Measurements from ENCODE around the gene GPC5. TPM values are rescaled to one million over a fixed set of nuclear protein-coding genes. Genes with fewer than 3 reads are reported as not detected.

The GPC5 gene
- total RNA-seq, 2 donors from 2014 or later: 0.83 to 1.3 TPM

DNA sequence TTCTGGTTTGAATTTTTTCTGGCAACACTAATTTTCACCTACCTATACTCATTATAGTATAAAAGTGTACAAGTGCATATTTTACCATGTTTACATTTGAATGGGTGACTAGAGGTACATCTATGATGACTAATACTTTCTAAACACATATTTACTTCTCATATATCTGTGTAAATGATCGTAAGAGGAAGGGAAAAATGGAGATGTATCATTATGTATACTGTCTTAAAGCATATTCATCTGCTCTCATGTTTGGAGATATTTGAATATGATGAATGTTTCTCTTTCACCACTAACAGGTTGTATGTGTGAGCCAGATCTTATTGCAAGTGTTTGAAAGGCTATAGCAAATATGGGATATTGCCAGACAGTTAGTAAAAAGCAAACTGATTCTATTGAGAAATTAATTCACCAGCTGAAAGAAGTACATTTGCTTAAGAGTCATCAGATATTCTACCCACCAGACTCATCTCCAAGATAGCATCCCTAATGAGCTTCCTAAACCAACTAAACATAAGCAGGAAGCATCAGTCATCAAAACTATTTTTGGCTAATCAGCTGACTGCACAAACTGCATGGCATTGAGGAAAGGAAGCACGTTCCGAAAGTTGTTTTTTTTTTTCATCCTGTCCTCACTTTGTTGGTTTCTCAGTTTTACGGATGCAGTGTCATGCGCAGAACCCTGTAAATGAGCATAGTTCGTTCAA is 738.2 kb downstream of the GPC5 start:
- H3K27ac ChIP-seq: no peak overlapping the region
- no peak overlapping the region for H3K4me3 ChIP-seq
- TF ChIP-seq, protein P1, sequence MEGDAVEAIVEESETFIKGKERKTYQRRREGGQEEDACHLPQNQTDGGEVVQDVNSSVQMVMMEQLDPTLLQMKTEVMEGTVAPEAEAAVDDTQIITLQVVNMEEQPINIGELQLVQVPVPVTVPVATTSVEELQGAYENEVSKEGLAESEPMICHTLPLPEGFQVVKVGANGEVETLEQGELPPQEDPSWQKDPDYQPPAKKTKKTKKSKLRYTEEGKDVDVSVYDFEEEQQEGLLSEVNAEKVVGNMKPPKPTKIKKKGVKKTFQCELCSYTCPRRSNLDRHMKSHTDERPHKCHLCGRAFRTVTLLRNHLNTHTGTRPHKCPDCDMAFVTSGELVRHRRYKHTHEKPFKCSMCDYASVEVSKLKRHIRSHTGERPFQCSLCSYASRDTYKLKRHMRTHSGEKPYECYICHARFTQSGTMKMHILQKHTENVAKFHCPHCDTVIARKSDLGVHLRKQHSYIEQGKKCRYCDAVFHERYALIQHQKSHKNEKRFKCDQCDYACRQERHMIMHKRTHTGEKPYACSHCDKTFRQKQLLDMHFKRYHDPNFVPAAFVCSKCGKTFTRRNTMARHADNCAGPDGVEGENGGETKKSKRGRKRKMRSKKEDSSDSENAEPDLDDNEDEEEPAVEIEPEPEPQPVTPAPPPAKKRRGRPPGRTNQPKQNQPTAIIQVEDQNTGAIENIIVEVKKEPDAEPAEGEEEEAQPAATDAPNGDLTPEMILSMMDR (IDR thresholded peaks at IDR 0.05): no peak
- DNase-seq (ENCODE audit: low spot score): no peak
- H3K36me3 ChIP-seq: no peaks in the 10 kb centered on the region
- no peaks in the 10 kb centered on the region for H3K4me1 ChIP-seq
- H3K27me3 ChIP-seq: no peaks in the 10 kb centered on the region
- no peaks in the 10 kb centered on the region for H3K9me3 ChIP-seq

- Histone ChIP-seq H3K27me3 (no peaks in the 10 kb centered on the region), H3K27ac (no peak overlapping the region), H3K4me3 (no peak overlapping the region), H3K36me3 (no peaks in the 10 kb centered on the region), H3K9me3 (no peaks in the 10 kb centered on the region), H3K4me1 (no peaks in the 10 kb centered on the region)
- TF ChIP-seq, protein P1 (IDR thresholded peaks at IDR 0.05): no peak
- DNase-seq (ENCODE audit: low spot score): no peak
Observed at GRCh38 chr13:92137520-92137919, 739.1 kb downstream of the GPC5 start.

GRCh38 chr13:92143766-92144165 is 745.3 kb downstream of the GPC5 start:
- TF ChIP-seq, protein P1 (IDR thresholded peaks at IDR 0.05): no peak
- Histone ChIP-seq H3K27ac (no peak overlapping the region), H3K4me3 (no peak overlapping the region), H3K9me3 (no peaks in the 10 kb centered on the region), H3K4me1 (no peaks in the 10 kb centered on the region), H3K27me3 (no peaks in the 10 kb centered on the region), H3K36me3 (no peaks in the 10 kb centered on the region)
- DNase-seq (ENCODE audit: low spot score): no peak

GRCh38 chr13:92150606-92151005 is 752.2 kb downstream of the GPC5 start:
- no peaks in the 10 kb centered on the region for H3K27me3 ChIP-seq
- no peaks in the 10 kb centered on the region for H3K4me1 ChIP-seq
- DNase-seq (ENCODE audit: low spot score): no peak
- H3K4me3 ChIP-seq: no peak overlapping the region
- H3K27ac ChIP-seq: no peak overlapping the region
- TF ChIP-seq, protein P1 (IDR thresholded peaks at IDR 0.05): no peak
- H3K36me3 ChIP-seq: no peaks in the 10 kb centered on the region
- no peaks in the 10 kb centered on the region for H3K9me3 ChIP-seq

DNA sequence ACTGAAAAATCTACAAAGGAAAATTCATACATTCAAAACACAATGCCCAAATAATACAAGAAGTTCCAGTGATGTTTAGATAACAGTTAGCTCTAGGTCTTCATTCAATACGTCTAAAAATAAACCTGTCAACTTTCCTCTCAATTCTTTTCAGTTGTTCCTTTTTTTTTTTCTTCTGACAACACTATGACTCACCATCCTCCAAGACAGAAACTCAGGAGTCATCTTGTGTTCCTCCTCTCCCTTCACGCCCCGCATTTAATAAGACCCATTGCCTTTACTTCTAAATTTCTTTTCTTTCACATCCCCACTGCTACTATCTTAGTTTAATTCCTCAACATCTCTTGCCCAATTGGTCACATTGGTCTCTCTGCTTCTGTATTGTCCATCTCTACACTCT is 759.9 kb downstream of the GPC5 start:
- TF ChIP-seq, protein P1 (IDR thresholded peaks at IDR 0.05): no peak
- no peak for DNase-seq (ENCODE audit: low spot score)

GRCh38 chr13:92164822-92165221 is 766.4 kb downstream of the GPC5 start:
- no peaks in the 10 kb centered on the region for H3K36me3 ChIP-seq
- no peaks in the 10 kb centered on the region for H3K9me3 ChIP-seq
- no peaks in the 10 kb centered on the region for H3K27me3 ChIP-seq
- no peak overlapping the region for H3K4me3 ChIP-seq
- H3K4me1 ChIP-seq: no peaks in the 10 kb centered on the region
- TF ChIP-seq, protein P1 (IDR thresholded peaks at IDR 0.05): no peak
- no peak overlapping the region for H3K27ac ChIP-seq
- DNase-seq (ENCODE audit: low spot score): no peak

More for the DNA sequence above, 759.9 kb downstream of the GPC5 start:
- Histone ChIP-seq H3K27ac (no peak overlapping the region), H3K4me1 (no peaks in the 10 kb centered on the region), H3K36me3 (no peaks in the 10 kb centered on the region), H3K9me3 (no peaks in the 10 kb centered on the region), H3K27me3 (no peaks in the 10 kb centered on the region), H3K4me3 (no peak overlapping the region)

All from right atrium auricular region (tissue), 2 donors.